B cell (primary cell): Measurements from ENCODE around the gene SLC39A8. TPM values are rescaled to one million over a fixed set of nuclear protein-coding genes. Genes with fewer than 3 reads are reported as not detected.

Source experiments
- ATAC-seq: fragments of 200-7000 bp; cut with Tn5 transposase; one replicate; pipeline ENCODE4 v1.10.0; 2021; ENCODE audit warnings: low read depth, mild to moderate bottlenecking, moderate number of reproducible peaks, moderate library complexity
- CTCF ChIA-PET: fragments of 350-600 bp; sonication (Branson Sonifier 250); formaldehyde crosslinking; loops from one replicate; lab custom pipeline; 2021; ENCODE audit warnings: antibody characterized with exemption, inconsistent platforms; lab: Charles Lee
- POLR2A ChIA-PET: fragments of 350-600 bp; sonication (Branson Sonifier 250); formaldehyde crosslinking; loops from one replicate; lab custom pipeline; 2021; ENCODE audit warnings: antibody characterized with exemption; lab: Charles Lee
- DNase-seq: peaks from one replicate; pipeline ENCODE4 v3.0.0; 2013
- H2AFZ ChIP-seq: 2 replicates; pipeline ENCODE4 v1.6.1; 2012; ENCODE audit warnings: mild to moderate bottlenecking, low read depth, low read length; ENCODE audit not compliant: insufficient read depth, poor library complexity, severe bottlenecking
- H3K27ac ChIP-seq, 2 donors: 1 replicate in 1 of 2; 2 replicates in 1 of 2; pipeline ENCODE4 v1.5.1; 2012 to 2013; ENCODE audit warnings: low read length in 2 of 2, mild to moderate bottlenecking in 2 of 2, moderate library complexity in 1 of 2
- H3K27me3 ChIP-seq, 4 experiments: fragments of 200-600 bp in 1 of 4; sonication (generic) in 1 of 4; replicated peaks in 1 of 4; 1 replicate in 2 of 4; 2 replicates in 2 of 4; pipeline versions ENCODE4 v1.6.1 to v1.7.0; 2013 to 2016; ENCODE audit warnings: low read length in 3 of 4, mild to moderate bottlenecking in 2 of 4, mixed read lengths in 1 of 4, moderate library complexity in 1 of 4; ENCODE audit not compliant: insufficient read depth in 4 of 4, control insufficient read depth in 3 of 4; ENCODE audit errors: control extremely low read depth in 1 of 4
- H3K36me3 ChIP-seq, 2 experiments: replicated peaks in 1 of 2; 1 replicate in 1 of 2; 2 replicates in 1 of 2; pipeline versions ENCODE4 v1.6.1 to v1.7.1; 2013; ENCODE audit warnings: low read length in 1 of 2; ENCODE audit not compliant: insufficient read depth in 2 of 2, control insufficient read depth in 1 of 2; ENCODE audit errors: control extremely low read depth in 1 of 2, extremely low read depth in 1 of 2
- H3K4me1 ChIP-seq, 2 donors: fragments of 200-600 bp in 1 of 2; sonication (generic) in 1 of 2; 1 replicate in 1 of 2; 2 replicates in 1 of 2; pipeline versions ENCODE4 v1.5.1 to v1.6.1; 2013 to 2017; ENCODE audit warnings: low read length in 2 of 2; ENCODE audit not compliant: control insufficient read depth in 2 of 2, insufficient read depth in 2 of 2
- H3K4me2 ChIP-seq: replicated peaks from 2 replicates; pipeline ENCODE3; 2012; ENCODE audit warnings: mild to moderate bottlenecking, low read depth, low read length; ENCODE audit not compliant: poor library complexity, severe bottlenecking
- H3K4me3 ChIP-seq, 5 experiments: fragments of 200-600 bp in 1 of 5; sonication (generic) in 1 of 5; 1 replicate in 3 of 5; 2 replicates in 2 of 5; pipeline versions ENCODE4 v1.5.1 to v1.7.0; 2011 to 2016; ENCODE audit warnings: low read length in 4 of 5, mild to moderate bottlenecking in 4 of 5, low read depth in 2 of 5, control low read depth in 1 of 5, moderate library complexity in 1 of 5; ENCODE audit not compliant: insufficient read depth in 1 of 5; ENCODE audit errors: control extremely low read depth in 1 of 5, extremely low read depth in 1 of 5
- H3K79me2 ChIP-seq: fragments of 200-600 bp; sonication (generic); one replicate; pipeline ENCODE4 v1.6.0; 2016; ENCODE audit warnings: low read length; ENCODE audit not compliant: control insufficient read depth, insufficient read depth
- H3K9ac ChIP-seq: fragments of 200-600 bp; sonication (generic); 2 replicates; pipeline ENCODE4 v1.6.1; 2017; ENCODE audit warnings: mild to moderate bottlenecking, low read length, moderate library complexity
- H3K9me3 ChIP-seq, 3 donors: one replicate each; pipeline versions ENCODE4 v1.6.1 to v1.7.1; 2013; ENCODE audit warnings: low read length in 2 of 3; ENCODE audit not compliant: control insufficient read depth in 2 of 3, insufficient read depth in 1 of 3; ENCODE audit errors: control extremely low read depth in 1 of 3
- H4K20me1 ChIP-seq: 2 replicates; pipeline ENCODE4 v1.6.0; 2012; ENCODE audit warnings: mild to moderate bottlenecking, low read length; ENCODE audit not compliant: insufficient read depth, control insufficient read depth, poor library complexity, severe bottlenecking
- H3K27ac Mint-ChIP-seq: one replicate; pipeline ENCODE4 v1.8.0; 2021; ENCODE audit warnings: mixed read lengths
- H3K27me3 Mint-ChIP-seq: one replicate; pipeline ENCODE4 v1.8.0; 2021; ENCODE audit warnings: mixed read lengths
- H3K4me1 Mint-ChIP-seq: one replicate; pipeline ENCODE4 v1.8.0; 2021; ENCODE audit warnings: mixed read lengths
- H3K4me3 Mint-ChIP-seq: one replicate; pipeline ENCODE4 v1.8.0; 2021; ENCODE audit warnings: mixed read lengths
- H3K9me3 Mint-ChIP-seq: one replicate; pipeline ENCODE4 v1.8.0; 2022; ENCODE audit warnings: mixed read lengths; ENCODE audit not compliant: insufficient read depth
- EZH2 ChIP-seq: IDR thresholded peaks from 2 replicates; pipeline ENCODE4 v1.6.1; 2012; ENCODE audit warnings: borderline replicate concordance, low read depth, mild to moderate bottlenecking, moderate library complexity, low read length; ENCODE audit not compliant: insufficient read depth, poor library complexity, severe bottlenecking
- WGBS: methylation state at CpG from one replicate; pipeline ENCODE4 v1.1.5; 2013; ENCODE audit warnings: missing lambda C conversion rate; ENCODE audit not compliant: insufficient coverage; 5-methylcytosine and 5-hydroxymethylcytosine counted together
- intact Hi-C: fragments of 100-400 bp; cut with micrococcal nuclease; formaldehyde crosslinking; loops from one replicate; pipeline ENCODE4 v1.10.0; 2022
- polyA plus RNA-seq: library from polyadenylated mRNA; depleted of rRNA; stranded (reverse); fragments of >200 nt; gene quantifications from 2 replicates; pipeline ENCODE4 v1.2.3, GENCODE V29; 2012
- total RNA-seq, 2 donors: library from RNA; stranded (reverse); fragments of 120-200 nt in 1 of 2; gene quantifications; 1 replicate in 1 of 2; 2 replicates in 1 of 2; pipeline versions ENCODE4 v1.2.3 to v1.2.4, GENCODE V29; 2013 to 2022
- TF ChIP-seq, protein P1 (sequence below): fragments of 200-600 bp; IDR thresholded peaks from one replicate; pipeline ENCODE4 v1.8.0; 2022; ENCODE audit warnings: antibody characterized with exemption, mild to moderate bottlenecking

Gene SLC39A8
- total and polyA plus RNA-seq, 2 donors (not counting 1 experiment from before 2014, with no cell fraction given), result 2.4 to 8.4 TPM

DNA sequence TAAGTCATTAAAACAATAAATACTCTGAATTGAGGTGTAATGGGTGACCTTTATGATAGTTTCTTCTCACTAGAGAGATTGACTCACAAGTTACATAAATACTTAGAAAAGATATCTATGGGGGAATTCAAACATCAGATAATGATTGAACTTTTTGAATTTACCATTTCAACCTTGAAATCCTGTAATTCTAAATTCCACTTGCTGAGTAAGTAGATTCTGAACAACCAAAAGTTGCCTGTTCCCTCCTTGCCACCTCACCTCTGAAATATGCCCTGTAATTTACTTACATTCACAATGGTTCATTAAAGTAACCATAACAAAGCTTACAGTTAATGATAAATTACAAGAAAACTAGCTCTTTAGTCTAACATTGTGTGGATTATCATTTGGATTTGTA lies 43.3 kb upstream of the SLC39A8 start:
- no peak overlapping the region for H3K4me2 ChIP-seq
- H3K36me3 ChIP-seq, result no peaks in the 10 kb centered on the region
- H4K20me1 ChIP-seq, result no peaks in the 10 kb centered on the region
- TF ChIP-seq EZH2, result no peak
- TF ChIP-seq, protein P1, sequence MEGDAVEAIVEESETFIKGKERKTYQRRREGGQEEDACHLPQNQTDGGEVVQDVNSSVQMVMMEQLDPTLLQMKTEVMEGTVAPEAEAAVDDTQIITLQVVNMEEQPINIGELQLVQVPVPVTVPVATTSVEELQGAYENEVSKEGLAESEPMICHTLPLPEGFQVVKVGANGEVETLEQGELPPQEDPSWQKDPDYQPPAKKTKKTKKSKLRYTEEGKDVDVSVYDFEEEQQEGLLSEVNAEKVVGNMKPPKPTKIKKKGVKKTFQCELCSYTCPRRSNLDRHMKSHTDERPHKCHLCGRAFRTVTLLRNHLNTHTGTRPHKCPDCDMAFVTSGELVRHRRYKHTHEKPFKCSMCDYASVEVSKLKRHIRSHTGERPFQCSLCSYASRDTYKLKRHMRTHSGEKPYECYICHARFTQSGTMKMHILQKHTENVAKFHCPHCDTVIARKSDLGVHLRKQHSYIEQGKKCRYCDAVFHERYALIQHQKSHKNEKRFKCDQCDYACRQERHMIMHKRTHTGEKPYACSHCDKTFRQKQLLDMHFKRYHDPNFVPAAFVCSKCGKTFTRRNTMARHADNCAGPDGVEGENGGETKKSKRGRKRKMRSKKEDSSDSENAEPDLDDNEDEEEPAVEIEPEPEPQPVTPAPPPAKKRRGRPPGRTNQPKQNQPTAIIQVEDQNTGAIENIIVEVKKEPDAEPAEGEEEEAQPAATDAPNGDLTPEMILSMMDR, result no peak
- no peak overlapping the region for H2AFZ ChIP-seq
- H3K79me2 ChIP-seq, result no peaks in the 10 kb centered on the region
- Mint-ChIP-seq H3K27ac (no peak overlapping the region), H3K4me3 (no peak overlapping the region), H3K9me3 (no peaks in the 10 kb centered on the region), H3K27me3 (peaks cover 24% of the 10 kb centered on the region), H3K4me1 (peaks cover 6% of the 10 kb centered on the region)
- no peak overlapping the region for H3K27ac ChIP-seq
- ATAC-seq (no peak), DNase-seq (no peak)
- H3K4me3 ChIP-seq, result no peak overlapping the region
- H3K4me1 ChIP-seq, result no peaks in the 10 kb centered on the region
- ChIA-PET POLR2A (no interaction called here), CTCF (no interaction called here)
- intact Hi-C loops, result no loop called here
- H3K9ac ChIP-seq, result no peak overlapping the region
- peaks cover 0 to 6% (median under 1%) of the 10 kb centered on the region in 4 experiments for H3K27me3 ChIP-seq
- peaks cover 0 to 1% (median 0%) of the 10 kb centered on the region in 3 donors for H3K9me3 ChIP-seq

DNA sequence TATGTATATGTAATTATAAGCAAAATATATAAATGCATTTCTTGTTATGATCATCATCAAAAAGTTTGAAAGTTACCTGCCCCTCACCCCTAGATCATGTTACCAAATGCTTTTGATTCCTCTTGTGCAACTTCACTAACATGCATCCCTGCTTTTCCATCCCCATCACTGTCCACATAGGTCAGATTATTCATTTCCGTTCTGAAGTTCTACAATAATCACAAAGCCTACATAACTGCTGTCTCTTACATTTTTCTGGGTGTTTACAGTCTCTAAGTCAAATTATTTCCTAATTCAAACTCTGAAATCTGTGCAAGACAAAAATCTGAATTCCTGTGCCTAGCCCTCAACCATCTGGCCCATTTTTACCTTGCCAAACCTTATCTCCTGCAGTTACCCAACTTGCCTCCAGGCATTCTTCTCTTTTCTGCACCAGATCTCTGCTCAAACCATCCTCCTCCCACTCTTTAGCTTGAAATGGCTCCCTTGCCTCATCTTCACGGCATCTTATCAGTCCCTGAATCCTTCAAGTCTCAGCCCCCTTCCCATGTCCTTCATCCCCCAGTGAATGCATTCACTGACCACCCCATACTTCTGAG lies 42.4 kb upstream of the SLC39A8 start:
- H3K9me3 Mint-ChIP-seq, result no peaks in the 10 kb centered on the region
- Histone ChIP-seq H3K4me1 (no peaks in the 10 kb centered on the region), H3K4me2 (no peak overlapping the region), H4K20me1 (no peaks in the 10 kb centered on the region), H3K9me3 (peaks cover 0 to 1% (median 0%) of the 10 kb centered on the region in 3 donors), H3K79me2 (no peaks in the 10 kb centered on the region), H2AFZ (no peak overlapping the region), H3K27ac (no peak overlapping the region), H3K36me3 (no peaks in the 10 kb centered on the region), H3K9ac (no peak overlapping the region), H3K27me3 (peaks cover 0 to 6% (median 2%) of the 10 kb centered on the region in 4 experiments), H3K4me3 (no peak overlapping the region)
- no peak for TF ChIP-seq EZH2
- TF ChIP-seq, protein P1, result no peak
- H3K4me1 Mint-ChIP-seq, result peaks cover 6% of the 10 kb centered on the region
- CTCF ChIA-PET, result no interaction called here
- WGBS, result 71% methylated on average over 2 of the region's 2 CpGs
- H3K4me3 Mint-ChIP-seq, result no peak overlapping the region
- no peak for ATAC-seq
- H3K27ac Mint-ChIP-seq, result no peak overlapping the region
- no peak for DNase-seq
- intact Hi-C loops, result no loop called here
- POLR2A ChIA-PET, result no interaction called here
- peaks cover 28% of the 10 kb centered on the region for H3K27me3 Mint-ChIP-seq
